GM06990 (cell line): Measurements from ENCODE around the gene AP1M2.

ENCODE experiments used
- DNase-seq: peaks from one replicate; pipeline ENCODE4 v3.0.0-alpha.2; 2011; ENCODE audit not compliant: insufficient read length; ENCODE audit errors: extremely low read depth
- H3K27me3 ChIP-seq: replicated peaks from 2 replicates; pipeline ENCODE4 v1.6.0; 2011; ENCODE audit warnings: low read length; ENCODE audit not compliant: control insufficient read depth, insufficient read depth
- H3K36me3 ChIP-seq: 2 replicates; pipeline ENCODE4 v1.5.1; 2011; ENCODE audit warnings: low read length; ENCODE audit not compliant: control insufficient read depth, insufficient read depth
- H3K4me3 ChIP-seq: replicated peaks from 2 replicates; pipeline ENCODE4 v1.5.1; 2011; ENCODE audit warnings: low read depth, mild to moderate bottlenecking, control low read depth, low read length
- TF ChIP-seq, protein P1 (sequence below): IDR thresholded peaks from 2 replicates; pipeline ENCODE4 v1.5.1; 2011; ENCODE audit warnings: low read length, control low read depth, mild to moderate bottlenecking, inconsistent platforms; ENCODE audit not compliant: insufficient read depth, poor library complexity, severe bottlenecking

Gene AP1M2

DNA sequence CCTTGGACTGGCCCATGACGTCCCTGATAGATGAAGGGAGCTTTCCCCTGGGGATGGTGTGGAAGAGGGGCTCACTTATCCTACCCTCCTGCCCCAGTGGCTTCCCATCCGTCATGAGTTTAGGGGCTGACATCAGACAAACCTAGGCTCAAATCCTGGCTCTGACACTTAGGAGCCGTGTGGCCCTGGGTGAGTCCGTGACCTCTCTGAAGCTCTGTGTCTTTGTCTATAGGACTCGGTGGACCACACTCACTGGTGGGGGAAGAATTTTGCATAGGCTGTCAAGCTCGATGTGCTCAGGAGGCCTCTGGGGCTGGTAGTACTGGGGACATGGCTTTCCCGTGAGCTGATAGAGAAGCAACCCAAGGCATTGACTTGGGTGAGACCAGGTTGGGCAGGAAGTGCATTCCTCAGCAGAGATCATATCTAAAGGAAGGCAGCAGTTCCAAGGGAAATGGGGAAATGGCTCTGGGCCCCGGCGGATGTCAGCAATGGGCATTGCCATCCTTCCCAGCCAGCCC is 17.4 kb upstream of the AP1M2 start:
- peak; percentile 49 for DNase-seq
- Histone ChIP-seq H3K36me3 (no peaks in the 10 kb centered on the region; the same call in 1 of the 2 replicates), H3K27me3 (no peaks in the 10 kb centered on the region), H3K4me3 (peak overlapping the region; percentile 99)
- TF ChIP-seq, protein P1, sequence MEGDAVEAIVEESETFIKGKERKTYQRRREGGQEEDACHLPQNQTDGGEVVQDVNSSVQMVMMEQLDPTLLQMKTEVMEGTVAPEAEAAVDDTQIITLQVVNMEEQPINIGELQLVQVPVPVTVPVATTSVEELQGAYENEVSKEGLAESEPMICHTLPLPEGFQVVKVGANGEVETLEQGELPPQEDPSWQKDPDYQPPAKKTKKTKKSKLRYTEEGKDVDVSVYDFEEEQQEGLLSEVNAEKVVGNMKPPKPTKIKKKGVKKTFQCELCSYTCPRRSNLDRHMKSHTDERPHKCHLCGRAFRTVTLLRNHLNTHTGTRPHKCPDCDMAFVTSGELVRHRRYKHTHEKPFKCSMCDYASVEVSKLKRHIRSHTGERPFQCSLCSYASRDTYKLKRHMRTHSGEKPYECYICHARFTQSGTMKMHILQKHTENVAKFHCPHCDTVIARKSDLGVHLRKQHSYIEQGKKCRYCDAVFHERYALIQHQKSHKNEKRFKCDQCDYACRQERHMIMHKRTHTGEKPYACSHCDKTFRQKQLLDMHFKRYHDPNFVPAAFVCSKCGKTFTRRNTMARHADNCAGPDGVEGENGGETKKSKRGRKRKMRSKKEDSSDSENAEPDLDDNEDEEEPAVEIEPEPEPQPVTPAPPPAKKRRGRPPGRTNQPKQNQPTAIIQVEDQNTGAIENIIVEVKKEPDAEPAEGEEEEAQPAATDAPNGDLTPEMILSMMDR = no peak

DNA sequence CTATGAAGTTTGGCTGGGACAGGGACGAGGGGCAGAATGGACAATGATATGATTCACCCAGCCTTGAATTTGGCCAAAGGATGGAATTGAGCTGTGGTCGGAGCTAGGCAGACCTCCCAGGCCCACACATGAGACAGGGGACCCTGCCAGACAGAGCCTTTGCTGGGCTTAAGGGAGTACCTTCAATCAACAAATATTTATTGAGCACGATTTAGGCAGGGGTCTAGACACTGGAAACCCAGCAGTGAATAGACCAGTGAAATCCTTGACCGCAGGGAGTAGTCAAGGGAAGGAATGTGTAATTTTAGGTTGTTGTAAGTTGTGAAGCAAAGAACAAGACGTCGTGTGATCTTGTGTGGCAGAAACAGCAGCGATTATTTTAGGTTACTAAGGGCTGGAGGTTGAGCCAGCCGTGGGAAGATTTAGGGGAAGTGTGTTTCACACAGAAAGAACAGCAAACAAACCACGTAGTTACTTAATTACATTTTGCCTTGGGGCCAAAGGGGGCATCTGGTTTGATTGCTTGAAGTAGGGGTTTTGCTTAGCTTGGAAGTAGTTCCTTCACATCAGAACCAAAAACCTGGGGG is 16.9 kb upstream of the AP1M2 start:
- DNase-seq = no peak
- TF ChIP-seq, protein P1 = no peak
- Histone ChIP-seq H3K27me3 (no peaks in the 10 kb centered on the region), H3K4me3 (peak overlapping the region; percentile 99), H3K36me3 (no peaks in the 10 kb centered on the region; the same call in 1 of the 2 replicates)

DNA sequence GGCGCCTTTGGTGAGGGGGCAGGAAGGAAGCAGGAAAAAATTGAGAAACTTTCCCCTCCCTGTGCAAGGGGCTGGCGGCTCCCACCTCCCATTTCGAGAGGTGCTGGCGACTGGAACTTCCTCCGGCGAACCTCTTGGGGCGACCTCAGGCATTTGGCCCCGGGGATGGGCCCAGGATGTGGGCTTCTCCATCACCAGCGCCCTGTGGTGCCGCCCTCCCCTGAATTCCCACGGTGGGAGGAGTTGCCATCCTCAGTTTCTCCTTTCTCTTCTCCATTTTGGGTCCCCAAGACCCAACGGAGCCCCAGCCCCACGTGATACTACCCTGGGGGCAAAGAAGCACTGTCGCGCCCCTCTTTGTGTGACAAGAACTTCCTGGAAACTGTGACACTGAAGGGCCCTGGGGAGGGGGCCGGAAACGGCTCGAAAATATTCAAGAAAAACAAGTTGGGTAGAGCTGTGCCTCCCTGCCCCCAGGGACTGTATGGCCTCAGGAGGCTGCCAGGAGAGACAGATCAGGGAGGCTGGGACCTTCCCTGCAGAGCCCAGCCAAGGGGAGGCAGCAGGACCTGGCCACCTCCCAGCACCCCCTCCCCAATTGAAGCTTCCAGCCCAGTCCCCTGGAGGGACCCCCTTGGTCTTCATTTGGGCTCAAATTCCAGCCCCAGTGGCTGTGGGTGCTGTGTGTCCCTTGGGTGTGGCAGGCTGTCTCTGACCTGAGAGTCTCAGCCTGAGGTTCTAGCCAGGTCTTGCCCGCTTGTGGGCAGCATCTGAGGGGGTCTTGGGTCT is 16.2 kb upstream of the AP1M2 start:
- Histone ChIP-seq H3K36me3 (no peaks in the 10 kb centered on the region; the same call in 1 of the 2 replicates), H3K4me3 (peak overlapping the region; percentile 99), H3K27me3 (no peaks in the 10 kb centered on the region)
- TF ChIP-seq, protein P1 = no peak
- DNase-seq = peak; percentile 66

DNA sequence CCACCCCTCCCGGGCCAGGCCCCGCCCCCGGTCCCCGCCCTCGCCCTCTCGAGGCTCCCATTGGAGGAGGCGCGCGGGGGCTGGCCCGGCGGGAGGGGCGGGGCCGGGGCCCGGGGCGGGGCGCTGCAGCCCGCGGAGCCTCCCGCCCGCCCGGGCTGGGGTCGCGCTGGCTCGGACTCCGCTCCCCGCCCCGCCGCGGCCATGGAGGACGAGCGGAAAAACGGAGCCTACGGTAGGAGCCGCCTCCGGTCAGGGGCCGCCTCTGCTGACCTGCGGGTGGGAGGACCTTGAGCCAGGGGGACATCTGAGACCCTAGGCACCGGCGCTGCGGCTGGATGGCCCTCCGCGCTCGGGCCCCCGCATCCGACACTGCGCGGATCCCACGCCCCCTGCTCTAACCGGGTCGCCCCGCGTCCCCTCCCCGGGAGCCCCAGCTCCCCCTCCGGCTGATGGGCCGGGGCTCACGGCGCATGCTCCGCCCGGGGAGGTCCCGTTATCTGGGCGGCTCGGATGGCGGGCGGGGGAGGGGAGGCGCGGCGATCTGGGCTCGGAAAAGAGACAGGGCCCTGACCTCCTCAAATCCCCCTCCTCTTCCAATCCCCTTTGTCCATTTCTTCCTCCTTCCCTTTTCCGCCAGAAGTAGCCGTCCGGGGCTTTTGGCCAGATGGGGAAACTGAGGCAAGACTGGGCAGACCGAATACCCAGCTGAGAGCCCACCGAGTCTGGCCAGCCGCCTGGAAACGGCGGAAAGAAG is 15.4 kb upstream of the AP1M2 start:
- peak; percentile 86 for DNase-seq
- TF ChIP-seq, protein P1 = no peak
- Histone ChIP-seq H3K36me3 (no peaks in the 10 kb centered on the region; the same call in 1 of the 2 replicates), H3K4me3 (peak overlapping the region; percentile 99), H3K27me3 (no peaks in the 10 kb centered on the region)

DNA sequence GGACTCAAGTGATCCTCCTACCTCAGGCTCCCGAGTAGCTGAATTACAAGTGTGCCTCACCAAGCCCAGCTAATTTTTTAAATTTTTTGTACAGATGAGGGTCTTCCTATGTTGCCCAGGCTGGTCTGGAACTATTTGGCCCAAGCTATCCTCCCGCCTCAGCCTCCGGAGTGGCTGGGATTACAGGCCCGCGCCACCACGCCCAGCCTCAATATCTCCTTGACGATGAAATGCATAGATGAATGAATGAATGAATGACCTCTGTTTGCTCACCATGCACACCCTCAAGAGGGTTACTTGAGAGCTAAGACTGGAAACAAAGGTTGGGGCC is 14.9 kb upstream of the AP1M2 start:
- Histone ChIP-seq H3K4me3 (peak overlapping the region; percentile 35), H3K36me3 (no peaks in the 10 kb centered on the region; the same call in 1 of the 2 replicates), H3K27me3 (no peaks in the 10 kb centered on the region)
- no peak for DNase-seq
- TF ChIP-seq, protein P1 = no peak
